LNCAP (cell line): ENCODE results near the gene G6PC2.

Experiments
- CTCF ChIP-seq: fragments of 450-650 bp; IDR thresholded peaks from 2 replicates; pipeline ENCODE4 v1.5.1; 2017; ENCODE audit warnings: mild to moderate bottlenecking

G6PC2 gene

GRCh38 chr2:168912901-168913369 is 11.8 kb downstream of the G6PC2 start:
- no peak for TF ChIP-seq CTCF

- no peak for TF ChIP-seq CTCF
Observed at GRCh38 chr2:168913495-168913894, 12.4 kb downstream of the G6PC2 start.

- no peak for TF ChIP-seq CTCF
Observed at GRCh38 chr2:168915441-168916330, 14.6 kb downstream of the G6PC2 start.

GRCh38 chr2:168916331-168916675 is 15.2 kb downstream of the G6PC2 start:
- TF ChIP-seq CTCF, result no peak

- peak; percentile 52 for TF ChIP-seq CTCF
Observed at GRCh38 chr2:168920504-168921157, 19.5 kb downstream of the G6PC2 start.

- no peak for TF ChIP-seq CTCF
Observed at GRCh38 chr2:168926621-168927386, 25.7 kb downstream of the G6PC2 start.

- no peak for TF ChIP-seq CTCF
Observed at GRCh38 chr2:168928113-168928831, 27.2 kb downstream of the G6PC2 start.
